A673 (cell line): ENCODE data around the gene RAB18.

Experiments used
- CTCF ChIP-seq: fragments of 300-800, 200-600 bp; sonication (generic); conservative IDR thresholded peaks from 2 replicates; pipeline ENCODE4 v1.5.1; 2017; ENCODE audit warnings: low read depth, mild to moderate bottlenecking, antibody characterized with exemption, low read length, moderate library complexity, mixed read lengths
- EZH2 ChIP-seq: fragments of 200-600 bp; sonication (generic); IDR thresholded peaks from 2 replicates; pipeline ENCODE4 v1.6.1; 2017; ENCODE audit warnings: borderline replicate concordance, low read depth, mild to moderate bottlenecking, mixed read lengths, antibody characterized with exemption, low read length; ENCODE audit not compliant: poor library complexity, severe bottlenecking

DNA sequence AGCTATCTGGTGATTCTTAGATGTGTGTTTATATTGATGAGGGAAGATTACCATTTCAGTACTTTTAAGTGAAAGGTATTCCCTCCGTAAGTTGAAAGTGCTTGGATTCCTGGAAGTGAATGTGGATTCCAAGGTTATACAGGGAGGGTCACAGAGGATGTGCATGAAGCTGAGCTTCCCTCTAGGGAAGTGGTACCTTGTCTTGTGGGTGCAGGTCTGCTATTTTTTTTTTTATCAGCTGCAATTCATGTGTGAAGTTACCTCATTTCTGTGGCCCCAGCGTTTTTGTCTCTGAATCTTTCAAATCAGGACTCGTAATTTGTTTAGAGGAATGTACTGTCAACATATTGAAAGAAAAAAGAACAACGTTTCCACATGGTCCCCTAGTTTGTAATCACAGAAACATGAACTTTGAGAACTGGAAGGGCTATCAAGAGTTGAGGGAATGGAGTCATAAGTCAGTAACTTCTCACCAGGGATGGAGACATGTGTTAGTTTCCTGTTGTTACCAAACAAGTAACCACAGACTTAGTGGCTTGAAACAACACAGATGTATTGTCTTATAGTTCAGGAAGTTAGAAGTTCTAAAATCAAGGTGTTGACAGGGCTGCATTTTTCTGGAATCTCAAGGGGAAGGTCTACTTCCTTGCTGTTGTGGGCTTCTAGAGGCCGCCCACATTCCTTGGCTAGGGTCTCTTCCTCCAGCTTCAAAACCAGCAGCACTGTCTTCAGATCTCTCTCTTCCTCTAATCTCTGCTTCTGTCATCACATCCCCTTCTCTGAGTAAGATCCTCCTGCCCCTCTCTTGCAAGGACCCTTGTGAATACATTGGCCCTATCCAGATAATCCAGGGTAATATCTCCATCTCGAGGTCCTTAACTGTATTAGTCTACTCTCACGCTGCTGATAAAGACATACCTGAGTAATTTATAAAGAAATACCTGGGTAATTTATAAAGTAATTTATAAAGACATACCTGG lies 64.4 kb downstream of the RAB18 start:
- TF ChIP-seq CTCF (no peak), EZH2 (no peak)
